Neural cell (in vitro differentiated cells): ENCODE measurements around the gene ACOT7. TPM values are rescaled to one million over a fixed set of nuclear protein-coding genes. Genes with fewer than 3 reads are reported as not detected.

Experiments
- H2AFZ ChIP-seq: fragments of 200-600, 300-800 bp; sonication (generic), shearing (Covaris generic); 2 replicates; pipeline ENCODE4 v1.6.0; 2014; ENCODE audit warnings: low read depth, mild to moderate bottlenecking, antibody characterized with exemption, low read length, moderate library complexity
- H3F3A ChIP-seq: fragments of 200-600 bp; shearing (Covaris generic); 2 replicates; pipeline ENCODE4 v1.6.1; 2016; ENCODE audit warnings: mild to moderate bottlenecking, moderate library complexity, mixed read lengths, antibody characterized with exemption, low read length; ENCODE audit not compliant: insufficient read depth, poor library complexity, severe bottlenecking
- H3K27ac ChIP-seq: fragments of 200-600, 300-800 bp; sonication (generic), shearing (Covaris generic); 2 replicates; pipeline ENCODE4 v1.5.1; 2014; ENCODE audit warnings: mild to moderate bottlenecking, low read length, moderate library complexity
- H3K27me3 ChIP-seq: fragments of 300-800, 200-600 bp; sonication (generic), shearing (Covaris generic); 2 replicates; pipeline ENCODE4 v1.6.0; 2014; ENCODE audit warnings: mild to moderate bottlenecking, low read depth, low read length, moderate library complexity; ENCODE audit not compliant: insufficient read depth
- H3K36me3 ChIP-seq: fragments of 300-800, 200-600 bp; sonication (generic), shearing (Covaris generic); 2 replicates; pipeline ENCODE4 v1.5.1; 2014; ENCODE audit warnings: mild to moderate bottlenecking, antibody characterized with exemption, low read length, moderate library complexity; ENCODE audit not compliant: insufficient read depth
- H3K4me2 ChIP-seq: fragments of 300-800, 200-600 bp; sonication (generic), shearing (Covaris generic); 2 replicates; pipeline ENCODE4 v1.6.0; 2014; ENCODE audit warnings: mild to moderate bottlenecking, low read length
- H3K4me3 ChIP-seq: fragments of 300-800, 200-600 bp; sonication (generic), shearing (Covaris generic); 2 replicates; pipeline ENCODE4 v1.5.1; 2014; ENCODE audit warnings: mild to moderate bottlenecking, low read length, moderate library complexity
- H3K79me2 ChIP-seq: fragments of 200-600 bp; shearing (Covaris generic); replicated peaks from 2 replicates; pipeline ENCODE4 v1.6.0; 2014; ENCODE audit warnings: mild to moderate bottlenecking, low read length, moderate library complexity; ENCODE audit not compliant: insufficient read depth
- H3K9ac ChIP-seq: fragments of 300-800, 200-600 bp; sonication (generic), shearing (Covaris generic); 2 replicates; pipeline ENCODE4 v1.6.1; 2016; ENCODE audit warnings: mild to moderate bottlenecking, low read length, mixed read lengths
- H3K9me2 ChIP-seq: fragments of 200-600 bp; shearing (Covaris generic); 2 replicates; pipeline ENCODE4 v1.6.1; 2016; ENCODE audit warnings: mild to moderate bottlenecking, low read length, mixed read lengths; ENCODE audit not compliant: insufficient read depth
- H3K9me3 ChIP-seq: fragments of 200-600, 300-800 bp; sonication (generic), shearing (Covaris generic); 2 replicates; pipeline ENCODE4 v1.6.1; 2016; ENCODE audit warnings: mild to moderate bottlenecking, mixed run types, low read length, moderate library complexity, mixed read lengths
- H4K20me1 ChIP-seq: fragments of 200-600 bp; shearing (Covaris generic); 2 replicates; pipeline ENCODE4 v1.6.1; 2016; ENCODE audit warnings: mild to moderate bottlenecking, mixed run types; ENCODE audit not compliant: insufficient read depth
- CTCF ChIP-seq: fragments of 450-650 bp; IDR thresholded peaks from 2 replicates; pipeline ENCODE4 v1.5.1; 2014; ENCODE audit warnings: antibody characterized with exemption, mild to moderate bottlenecking, moderate library complexity; ENCODE audit not compliant: poor library complexity, severe bottlenecking
- EP300 ChIP-seq: fragments of 450-650 bp; conservative IDR thresholded peaks from 2 replicates; pipeline ENCODE4 v1.6.1; 2014; ENCODE audit warnings: antibody characterized with exemption, mild to moderate bottlenecking, moderate library complexity; ENCODE audit not compliant: poor library complexity, severe bottlenecking
- EZH2 ChIP-seq: fragments of 200-600, 300-800 bp; shearing (Covaris generic), sonication (generic); IDR thresholded peaks from 2 replicates; pipeline ENCODE4 v1.6.1; 2014; ENCODE audit warnings: antibody characterized with exemption, low read length, borderline replicate concordance, mild to moderate bottlenecking; ENCODE audit not compliant: insufficient read depth, poor library complexity, severe bottlenecking
- MXI1 ChIP-seq: fragments of 450-650 bp; conservative IDR thresholded peaks from 2 replicates; pipeline ENCODE4 v1.6.1; 2014; ENCODE audit warnings: antibody characterized with exemption, mild to moderate bottlenecking; ENCODE audit not compliant: poor library complexity, severe bottlenecking
- POLR2AphosphoS5 ChIP-seq: IDR thresholded peaks from 2 replicates; pipeline ENCODE4 v1.6.1; 2012
- RAD21 ChIP-seq: fragments of 450-650 bp; conservative IDR thresholded peaks from 2 replicates; pipeline ENCODE4 v1.6.1; 2014; ENCODE audit warnings: antibody characterized with exemption, mild to moderate bottlenecking, moderate library complexity
- SMC3 ChIP-seq: fragments of 450-650 bp; conservative IDR thresholded peaks from 2 replicates; pipeline ENCODE4 v1.6.1; 2014; ENCODE audit warnings: antibody characterized with exemption, mild to moderate bottlenecking, moderate library complexity; ENCODE audit not compliant: poor library complexity
- TAF1 ChIP-seq: IDR thresholded peaks from 2 replicates; pipeline ENCODE4 v1.6.1; 2012; ENCODE audit warnings: low read depth
- polyA plus RNA-seq: library from polyadenylated mRNA; depleted of rRNA; stranded (reverse); fragments of >200 nt; gene quantifications from 2 replicates; pipeline ENCODE4 v1.2.3, GENCODE V29; 2014
- TF ChIP-seq, protein P1 (sequence below): IDR thresholded peaks from 2 replicates; pipeline ENCODE4 v1.6.1; 2012; ENCODE audit warnings: borderline replicate concordance

The ACOT7 gene
- polyA plus RNA-seq, 1 donor from 2014 or later, result 101 TPM

- Histone ChIP-seq H3K4me2 (no peak overlapping the region), H3K9me2 (no peaks in the 10 kb centered on the region), H3K79me2 (no peaks in the 10 kb centered on the region), H3K9me3 (no peaks in the 10 kb centered on the region), H3K27me3 (peaks cover 63% of the 10 kb centered on the region), H3K27ac (no peak overlapping the region), H3K9ac (no peak overlapping the region), H2AFZ (no peak overlapping the region), H3F3A (no peaks in the 10 kb centered on the region), H4K20me1 (no peaks in the 10 kb centered on the region), H3K36me3 (no peaks in the 10 kb centered on the region), H3K4me3 (no peak overlapping the region)
- TF ChIP-seq SMC3 (no peak), EZH2 (no peak), TAF1 (no peak), EP300 (no peak), RAD21 (no peak), POLR2AphosphoS5 (no peak), MXI1 (no peak), CTCF (no peak)
- TF ChIP-seq, protein P1, sequence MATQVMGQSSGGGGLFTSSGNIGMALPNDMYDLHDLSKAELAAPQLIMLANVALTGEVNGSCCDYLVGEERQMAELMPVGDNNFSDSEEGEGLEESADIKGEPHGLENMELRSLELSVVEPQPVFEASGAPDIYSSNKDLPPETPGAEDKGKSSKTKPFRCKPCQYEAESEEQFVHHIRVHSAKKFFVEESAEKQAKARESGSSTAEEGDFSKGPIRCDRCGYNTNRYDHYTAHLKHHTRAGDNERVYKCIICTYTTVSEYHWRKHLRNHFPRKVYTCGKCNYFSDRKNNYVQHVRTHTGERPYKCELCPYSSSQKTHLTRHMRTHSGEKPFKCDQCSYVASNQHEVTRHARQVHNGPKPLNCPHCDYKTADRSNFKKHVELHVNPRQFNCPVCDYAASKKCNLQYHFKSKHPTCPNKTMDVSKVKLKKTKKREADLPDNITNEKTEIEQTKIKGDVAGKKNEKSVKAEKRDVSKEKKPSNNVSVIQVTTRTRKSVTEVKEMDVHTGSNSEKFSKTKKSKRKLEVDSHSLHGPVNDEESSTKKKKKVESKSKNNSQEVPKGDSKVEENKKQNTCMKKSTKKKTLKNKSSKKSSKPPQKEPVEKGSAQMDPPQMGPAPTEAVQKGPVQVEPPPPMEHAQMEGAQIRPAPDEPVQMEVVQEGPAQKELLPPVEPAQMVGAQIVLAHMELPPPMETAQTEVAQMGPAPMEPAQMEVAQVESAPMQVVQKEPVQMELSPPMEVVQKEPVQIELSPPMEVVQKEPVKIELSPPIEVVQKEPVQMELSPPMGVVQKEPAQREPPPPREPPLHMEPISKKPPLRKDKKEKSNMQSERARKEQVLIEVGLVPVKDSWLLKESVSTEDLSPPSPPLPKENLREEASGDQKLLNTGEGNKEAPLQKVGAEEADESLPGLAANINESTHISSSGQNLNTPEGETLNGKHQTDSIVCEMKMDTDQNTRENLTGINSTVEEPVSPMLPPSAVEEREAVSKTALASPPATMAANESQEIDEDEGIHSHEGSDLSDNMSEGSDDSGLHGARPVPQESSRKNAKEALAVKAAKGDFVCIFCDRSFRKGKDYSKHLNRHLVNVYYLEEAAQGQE, result no peak
These were observed 150.3 kb downstream of the ACOT7 start for GRCh38 chr1:6243053-6243834.

GRCh38 chr1:6241887-6242740 is 151.5 kb downstream of the ACOT7 start:
- Histone ChIP-seq H3K4me3 (peak overlapping the region; percentile 49), H3K27me3 (peaks cover 63% of the 10 kb centered on the region)

More at GRCh38 chr1:6241887-6242740, 151.5 kb downstream of the ACOT7 start:
- Histone ChIP-seq H3K9ac (peak overlapping the region; percentile 5), H3K9me2 (no peaks in the 10 kb centered on the region), H3K9me3 (no peaks in the 10 kb centered on the region), H3K27ac (no peak overlapping the region), H3K4me2 (no peak overlapping the region), H3K79me2 (no peaks in the 10 kb centered on the region), H2AFZ (no peak overlapping the region), H4K20me1 (no peaks in the 10 kb centered on the region), H3K36me3 (no peaks in the 10 kb centered on the region), H3F3A (no peaks in the 10 kb centered on the region)
- TF ChIP-seq POLR2AphosphoS5 (no peak), EP300 (no peak), SMC3 (no peak), RAD21 (no peak), EZH2 (peak; percentile 66)
